BE2C (cell line): ENCODE data around the gene GPR179.

Source experiments
- DNase-seq: peaks from one replicate; pipeline ENCODE4 v3.0.0-alpha.2; 2020
- H3K27me3 ChIP-seq: fragments of 250-450 bp; sonication (Bioruptor Pico); 2 replicates; pipeline ENCODE4 v1.5.1; 2020; ENCODE audit warnings: mild to moderate bottlenecking
- H3K36me3 ChIP-seq: fragments of 250-450 bp; sonication (Bioruptor Pico); 2 replicates; pipeline ENCODE4 v1.5.1; 2020; ENCODE audit warnings: mild to moderate bottlenecking
- H3K4me1 ChIP-seq: fragments of 250-450 bp; sonication (Bioruptor Pico); 2 replicates; pipeline ENCODE4 v1.5.1; 2020
- H3K4me3 ChIP-seq: 2 replicates; pipeline ENCODE4 v1.5.1; 2011; ENCODE audit warnings: low read depth, low read length
- H3K9me3 ChIP-seq: fragments of 250-450 bp; sonication (Bioruptor Pico); 2 replicates; pipeline ENCODE4 v1.5.1; 2020
- CTCF ChIP-seq: IDR thresholded peaks from 2 replicates; pipeline ENCODE4 v1.5.1; 2012; ENCODE audit warnings: mild to moderate bottlenecking, low read depth, low read length

GPR179 gene

DNA sequence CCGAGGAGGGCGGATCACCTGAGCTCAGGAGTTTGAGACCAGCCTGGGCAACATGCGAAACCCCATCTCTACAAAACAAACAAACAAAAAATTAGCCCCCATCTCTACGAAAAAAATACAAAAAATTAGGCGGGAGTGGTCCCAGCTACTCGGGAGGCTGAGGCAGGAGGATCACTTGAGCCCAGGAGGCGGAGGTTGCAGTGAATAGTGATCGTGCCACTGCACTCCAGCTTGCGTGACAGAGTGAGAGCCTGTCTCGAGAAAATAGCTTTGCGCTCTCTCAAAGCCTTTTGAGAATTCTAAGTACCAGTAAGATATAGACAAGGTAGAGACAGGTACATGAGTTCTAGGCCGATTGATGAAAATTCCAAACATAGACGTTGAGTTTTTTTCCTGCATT lies 9.9 kb upstream of the GPR179 start:
- Histone ChIP-seq H3K4me3 (peak overlapping the region; percentile 79), H3K4me1 (no peaks in the 10 kb centered on the region; the same call in 1 of the 2 replicates), H3K36me3 (no peaks in the 10 kb centered on the region), H3K27me3 (no peaks in the 10 kb centered on the region), H3K9me3 (no peaks in the 10 kb centered on the region)
- DNase-seq, result no peak
- no peak for TF ChIP-seq CTCF

DNA sequence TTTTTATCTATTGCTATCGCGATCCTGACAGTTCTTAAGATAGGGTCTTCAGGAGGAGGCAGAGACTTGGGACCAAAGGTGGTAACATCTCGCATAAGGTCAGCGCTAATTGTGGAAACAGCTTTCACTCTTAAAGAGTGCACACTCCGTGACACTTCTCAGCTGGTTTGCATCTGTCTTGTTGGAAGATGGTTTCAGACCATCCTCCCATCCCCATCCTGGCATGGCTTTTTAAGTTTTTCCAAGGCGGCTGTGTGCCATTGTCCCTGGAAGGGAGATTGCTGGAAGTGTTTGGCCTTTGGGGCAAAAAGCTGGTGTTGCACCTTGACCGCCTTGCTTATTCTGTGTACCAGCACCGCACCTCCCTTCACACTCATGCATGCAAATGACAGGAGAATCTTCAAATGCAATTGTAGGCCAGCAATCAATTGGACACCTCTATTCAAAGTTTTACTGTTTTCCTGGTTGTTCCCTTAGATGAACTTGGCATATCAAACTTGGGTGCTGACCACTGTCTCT lies 9.4 kb upstream of the GPR179 start:
- no peak for TF ChIP-seq CTCF
- no peak for DNase-seq
- Histone ChIP-seq H3K36me3 (no peaks in the 10 kb centered on the region), H3K4me1 (no peaks in the 10 kb centered on the region; the same call in 1 of the 2 replicates), H3K4me3 (peak overlapping the region; percentile 79), H3K9me3 (no peaks in the 10 kb centered on the region), H3K27me3 (no peaks in the 10 kb centered on the region)

DNA sequence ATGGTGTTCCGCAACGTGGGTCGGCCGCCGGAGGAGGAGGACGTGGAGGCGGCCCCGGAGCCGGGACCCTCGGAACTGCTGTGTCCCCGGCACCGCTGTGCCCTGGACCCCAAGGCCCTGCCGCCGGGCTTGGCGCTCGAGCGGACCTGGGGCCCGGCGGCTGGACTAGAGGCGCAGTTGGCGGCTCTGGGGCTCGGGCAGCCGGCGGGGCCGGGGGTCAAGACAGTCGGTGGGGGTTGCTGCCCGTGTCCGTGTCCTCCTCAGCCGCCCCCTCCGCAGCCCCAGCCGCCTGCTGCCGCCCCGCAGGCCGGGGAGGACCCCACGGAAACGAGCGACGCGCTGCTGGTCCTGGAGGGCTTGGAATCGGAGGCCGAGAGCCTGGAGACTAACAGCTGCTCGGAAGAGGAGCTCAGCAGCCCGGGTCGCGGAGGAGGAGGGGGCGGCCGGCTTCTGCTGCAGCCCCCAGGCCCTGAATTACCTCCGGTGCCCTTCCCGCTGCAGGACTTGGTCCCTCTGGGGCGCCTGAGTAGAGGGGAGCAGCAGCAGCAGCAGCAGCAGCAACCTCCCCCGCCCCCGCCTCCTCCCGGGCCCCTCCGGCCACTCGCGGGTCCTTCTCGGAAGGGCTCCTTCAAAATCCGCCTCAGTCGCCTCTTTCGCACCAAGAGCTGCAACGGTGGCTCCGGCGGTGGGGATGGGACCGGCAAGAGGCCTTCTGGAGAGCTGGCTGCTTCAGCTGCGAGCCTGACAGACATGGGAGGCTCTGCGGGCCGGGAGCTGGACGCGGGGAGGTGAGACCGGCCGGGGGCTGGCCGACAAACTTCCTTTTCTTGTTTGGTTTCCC lies 8.7 kb upstream of the GPR179 start:
- no peak for TF ChIP-seq CTCF
- H3K27me3 ChIP-seq, result no peaks in the 10 kb centered on the region
- H3K36me3 ChIP-seq, result no peaks in the 10 kb centered on the region
- DNase-seq, result peak; percentile 50
- H3K4me3 ChIP-seq, result peak overlapping the region; percentile 79
- no peaks in the 10 kb centered on the region; the same call in 1 of the 2 replicates for H3K4me1 ChIP-seq
- H3K9me3 ChIP-seq, result no peaks in the 10 kb centered on the region

DNA sequence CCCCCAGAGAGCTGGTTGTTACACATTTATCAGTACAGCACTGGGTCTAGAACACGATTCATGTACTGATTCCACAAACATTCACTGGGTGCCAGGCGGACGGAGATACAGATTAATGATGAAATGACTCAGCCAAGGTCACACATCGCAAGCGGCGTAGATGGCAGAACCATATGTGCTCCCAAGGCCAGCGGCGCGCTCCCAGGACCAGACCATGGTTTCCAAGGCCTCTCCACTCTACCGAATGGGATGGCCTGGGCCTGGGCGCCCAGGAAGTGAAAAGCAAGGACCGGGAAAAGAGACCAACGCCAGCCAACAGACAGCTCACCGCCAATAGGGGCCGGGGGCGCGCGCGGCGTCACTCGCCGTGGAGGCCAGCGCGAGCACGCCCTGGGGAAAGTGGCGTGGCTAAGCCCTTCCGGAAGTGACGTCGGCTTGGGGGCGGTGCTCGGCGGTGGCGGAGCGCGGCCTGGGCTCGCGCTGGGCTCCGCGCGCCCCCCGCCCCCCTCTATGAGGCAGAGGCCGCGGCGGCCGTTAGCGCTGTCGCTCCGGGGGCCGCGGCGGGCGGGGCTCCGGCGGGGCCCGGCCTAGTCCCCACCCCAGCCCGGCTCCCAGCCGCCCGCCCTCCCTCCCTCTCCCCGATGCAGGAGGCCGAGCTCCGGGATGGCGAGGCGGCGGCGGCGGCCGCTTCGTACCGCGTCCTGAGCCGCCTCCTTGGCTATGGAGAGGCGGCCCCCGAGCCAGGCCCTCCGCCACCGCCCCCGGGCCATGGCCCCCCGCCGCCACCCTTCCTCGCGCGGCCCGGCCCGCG lies 7.9 kb upstream of the GPR179 start, which contains the start of gene SOCS7:
TSS of gene SOCS7 (plus strand) at position 433 of the 811 bp plus-strand sequence. CDS start at position 642, 209 bp downstream.
- Histone ChIP-seq H3K36me3 (no peaks in the 10 kb centered on the region), H3K27me3 (no peaks in the 10 kb centered on the region), H3K4me1 (no peaks in the 10 kb centered on the region), H3K9me3 (no peaks in the 10 kb centered on the region), H3K4me3 (peak within 1 kb of the TSS; percentile 79)
- DNase-seq, result peak; percentile 97
- no peak for TF ChIP-seq CTCF

DNA sequence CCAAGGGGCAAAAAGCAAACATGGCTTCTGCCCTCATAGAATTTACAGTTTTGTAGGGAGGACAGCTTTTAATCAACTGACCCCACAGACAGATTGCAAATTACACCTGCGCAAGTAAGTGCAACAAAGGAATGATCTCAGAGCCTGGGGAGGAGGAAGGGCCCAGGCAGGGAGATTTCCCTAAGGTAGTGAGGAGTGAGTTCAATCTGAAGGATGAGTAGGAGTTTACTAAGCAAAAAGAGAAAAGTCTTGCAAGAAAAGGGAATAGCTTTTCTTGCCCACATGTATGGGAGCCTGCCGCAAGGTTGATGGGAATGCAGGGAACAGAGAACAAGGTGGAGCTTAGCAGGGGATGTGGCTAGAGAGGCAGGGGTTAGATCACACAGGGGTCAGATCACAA lies 6.3 kb upstream of the GPR179 start:
- H3K36me3 ChIP-seq, result no peaks in the 10 kb centered on the region
- TF ChIP-seq CTCF, result no peak
- no peak overlapping the region for H3K4me3 ChIP-seq
- no peaks in the 10 kb centered on the region for H3K27me3 ChIP-seq
- no peaks in the 10 kb centered on the region for H3K4me1 ChIP-seq
- DNase-seq, result no peak
- no peaks in the 10 kb centered on the region for H3K9me3 ChIP-seq
